ENCODE results near the gene MAGEF1.

The MAGEF1 gene

DNA sequence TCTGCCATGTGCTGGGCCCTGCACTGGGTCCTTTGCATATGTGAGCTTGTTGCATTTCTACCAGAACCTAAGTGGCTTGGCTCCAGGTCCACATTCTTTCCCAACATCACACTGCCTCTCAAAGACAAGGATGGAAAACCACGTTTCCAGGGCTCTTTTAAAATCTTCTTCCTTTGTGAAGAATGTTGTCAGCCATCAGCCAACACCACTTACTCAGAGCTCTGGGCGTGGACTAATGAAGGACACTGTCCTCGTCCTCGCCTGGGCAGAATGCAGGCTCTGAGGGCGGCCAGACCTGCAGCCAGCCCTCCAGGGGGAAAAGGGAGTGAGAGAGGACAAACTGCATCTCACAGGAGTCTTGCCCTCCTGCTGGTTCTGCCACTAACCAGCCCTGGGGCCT, 49.7 kb downstream of the MAGEF1 start:
- H3F3A ChIP-seq (ENCODE audit: insufficient read depth): no peaks in the 10 kb centered on the region
- no peaks in the 10 kb centered on the region for H3K9me3 ChIP-seq (ENCODE audit: insufficient read depth, low read length)
- no peak overlapping the region for H2AFZ ChIP-seq (ENCODE audit: low read depth, low read length, severe bottlenecking)
- H3K9me2 ChIP-seq (replicated peaks; ENCODE audit: insufficient read depth, low read length): no peaks in the 10 kb centered on the region
- no peak overlapping the region for H3K27ac ChIP-seq (ENCODE audit: low read depth, low read length)
- TF ChIP-seq, protein P1, sequence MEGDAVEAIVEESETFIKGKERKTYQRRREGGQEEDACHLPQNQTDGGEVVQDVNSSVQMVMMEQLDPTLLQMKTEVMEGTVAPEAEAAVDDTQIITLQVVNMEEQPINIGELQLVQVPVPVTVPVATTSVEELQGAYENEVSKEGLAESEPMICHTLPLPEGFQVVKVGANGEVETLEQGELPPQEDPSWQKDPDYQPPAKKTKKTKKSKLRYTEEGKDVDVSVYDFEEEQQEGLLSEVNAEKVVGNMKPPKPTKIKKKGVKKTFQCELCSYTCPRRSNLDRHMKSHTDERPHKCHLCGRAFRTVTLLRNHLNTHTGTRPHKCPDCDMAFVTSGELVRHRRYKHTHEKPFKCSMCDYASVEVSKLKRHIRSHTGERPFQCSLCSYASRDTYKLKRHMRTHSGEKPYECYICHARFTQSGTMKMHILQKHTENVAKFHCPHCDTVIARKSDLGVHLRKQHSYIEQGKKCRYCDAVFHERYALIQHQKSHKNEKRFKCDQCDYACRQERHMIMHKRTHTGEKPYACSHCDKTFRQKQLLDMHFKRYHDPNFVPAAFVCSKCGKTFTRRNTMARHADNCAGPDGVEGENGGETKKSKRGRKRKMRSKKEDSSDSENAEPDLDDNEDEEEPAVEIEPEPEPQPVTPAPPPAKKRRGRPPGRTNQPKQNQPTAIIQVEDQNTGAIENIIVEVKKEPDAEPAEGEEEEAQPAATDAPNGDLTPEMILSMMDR (IDR thresholded peaks at IDR 0.05; ENCODE audit: insufficient read depth, low read length, poor library complexity, severe bottlenecking): no peak
- TF ChIP-seq EZH2phosphoT487 (conservative IDR thresholded peaks at IDR 0.05; ENCODE audit: low read length): no peak
- H3K27me3 ChIP-seq (ENCODE audit: low read length): no peaks in the 10 kb centered on the region
- H3K9ac ChIP-seq (ENCODE audit: low read length): no peak overlapping the region
- H3K36me3 ChIP-seq (ENCODE audit: low read length): no peaks in the 10 kb centered on the region
- H3K4me3 ChIP-seq (ENCODE audit: insufficient read depth, low read length, poor library complexity, severe bottlenecking): no peak overlapping the region
- no peaks in the 10 kb centered on the region for H4K20me1 ChIP-seq (ENCODE audit: low read depth, low read length)
- H3K4me2 ChIP-seq (ENCODE audit: low read depth, low read length, poor library complexity, severe bottlenecking): no peak overlapping the region
- H3K79me2 ChIP-seq (ENCODE audit: insufficient read depth, low read length): no peaks in the 10 kb centered on the region

DNA sequence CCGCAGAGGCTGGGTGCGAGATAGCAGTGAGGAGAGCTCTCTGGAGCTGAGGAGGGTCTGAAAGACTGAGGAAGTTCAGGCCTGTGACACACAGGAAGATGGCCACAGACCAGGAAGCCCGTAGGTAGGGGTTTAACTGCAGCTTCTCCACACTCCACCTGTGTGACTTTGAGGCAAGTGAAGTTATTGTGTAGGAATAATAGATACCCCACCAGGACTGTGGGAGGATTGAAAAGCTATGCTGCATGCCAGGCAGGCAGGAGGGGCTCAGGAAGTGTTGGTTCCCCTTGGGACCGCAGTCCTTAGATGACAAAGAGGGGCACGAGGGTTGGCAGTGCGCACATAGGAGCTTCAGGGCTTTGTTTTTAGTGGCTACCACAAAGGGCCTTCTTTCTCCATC, 50.9 kb downstream of the MAGEF1 start:
- no peak overlapping the region for H3K9ac ChIP-seq (ENCODE audit: low read length)
- TF ChIP-seq, protein P1 (IDR thresholded peaks at IDR 0.05; ENCODE audit: insufficient read depth, low read length, poor library complexity, severe bottlenecking): no peak
- no peak for TF ChIP-seq EZH2phosphoT487 (conservative IDR thresholded peaks at IDR 0.05; ENCODE audit: low read length)
- H3K4me3 ChIP-seq (ENCODE audit: insufficient read depth, low read length, poor library complexity, severe bottlenecking): no peak overlapping the region
- H3K27ac ChIP-seq (ENCODE audit: low read depth, low read length): no peak overlapping the region
- no peaks in the 10 kb centered on the region for H3K79me2 ChIP-seq (ENCODE audit: insufficient read depth, low read length)
- no peaks in the 10 kb centered on the region for H3F3A ChIP-seq (ENCODE audit: insufficient read depth)
- H3K9me3 ChIP-seq (ENCODE audit: insufficient read depth, low read length): no peaks in the 10 kb centered on the region
- no peak overlapping the region for H3K4me2 ChIP-seq (ENCODE audit: low read depth, low read length, poor library complexity, severe bottlenecking)
- no peaks in the 10 kb centered on the region for H3K9me2 ChIP-seq (replicated peaks; ENCODE audit: insufficient read depth, low read length)
- H4K20me1 ChIP-seq (ENCODE audit: low read depth, low read length): no peaks in the 10 kb centered on the region
- H3K36me3 ChIP-seq (ENCODE audit: low read length): no peaks in the 10 kb centered on the region
- H3K27me3 ChIP-seq (ENCODE audit: low read length): no peaks in the 10 kb centered on the region
- H2AFZ ChIP-seq (ENCODE audit: low read depth, low read length, severe bottlenecking): no peak overlapping the region
